ENCODE data around the gene RADIL.

The RADIL gene

DNA sequence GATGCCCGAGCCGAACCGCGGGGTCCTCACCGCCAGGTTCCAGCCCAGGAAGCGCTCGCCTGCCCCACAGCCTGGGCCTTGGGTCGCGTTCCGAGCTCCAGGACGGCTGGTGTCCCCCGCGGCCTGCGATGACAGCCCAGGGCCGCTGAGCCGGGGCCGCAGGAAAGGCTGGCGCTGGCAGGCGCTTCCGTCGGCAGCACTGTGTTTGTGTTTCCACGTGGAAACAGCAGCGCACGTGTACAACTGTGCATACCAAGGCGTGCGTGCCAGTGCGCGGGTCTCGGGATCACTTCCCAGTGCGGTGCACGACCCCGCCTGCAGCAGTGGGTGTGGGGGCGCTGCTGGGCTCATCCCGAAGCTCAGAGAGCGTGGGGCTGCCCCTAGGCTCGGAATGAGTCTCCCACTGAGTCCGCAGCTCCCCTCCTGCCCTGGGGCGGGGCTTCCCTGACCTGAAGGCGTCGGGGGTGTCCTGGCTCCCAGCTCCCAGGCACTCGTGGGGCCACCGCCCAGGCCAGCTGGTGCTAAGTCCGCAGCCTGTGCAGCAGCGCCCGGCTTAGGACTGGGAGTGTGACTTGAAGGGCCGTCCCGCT is 90.9 kb downstream of the RADIL start:
- TF ChIP-seq CTCF (IDR thresholded peaks at IDR 0.05; ENCODE audit: insufficient read depth, missing control alignments) = no peak
- DNase-seq (ENCODE audit: insufficient read length, low spot score) = no peak
- FAIRE-seq = no peak

- FAIRE-seq (no peak), DNase-seq (ENCODE audit: insufficient read length, low spot score) (no peak)
- no peak for TF ChIP-seq CTCF (IDR thresholded peaks at IDR 0.05; ENCODE audit: insufficient read depth, missing control alignments)
Observed at GRCh38 chr7:4791738-4792536, 91.6 kb downstream of the RADIL start.

- FAIRE-seq = no peak
Observed at GRCh38 chr7:4791101-4791737, 92.3 kb downstream of the RADIL start.

DNA sequence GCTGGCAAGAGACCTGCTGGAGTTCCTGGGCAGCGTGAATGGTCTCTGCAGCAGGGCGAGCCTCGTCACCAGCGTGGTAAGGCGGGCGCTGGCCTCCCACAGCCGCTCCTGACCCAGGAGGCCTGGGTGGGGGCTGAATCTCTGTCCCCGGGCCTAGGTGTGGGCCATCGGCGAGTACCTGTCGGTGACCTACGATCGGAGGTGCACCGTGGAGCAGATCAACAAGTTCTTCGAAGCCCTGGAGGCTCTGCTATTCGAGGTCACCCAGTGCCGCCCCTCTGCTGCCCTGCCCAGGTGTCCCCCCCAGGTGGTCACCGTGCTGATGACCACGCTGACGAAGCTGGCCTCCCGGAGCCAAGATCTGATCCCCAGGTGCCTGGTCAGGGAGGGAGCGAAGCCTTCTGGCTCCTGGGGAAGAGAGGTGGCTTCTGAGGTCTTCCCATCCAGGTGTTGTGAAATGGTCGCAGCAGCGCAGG is 93.0 kb downstream of the RADIL start:
- DNase-seq (ENCODE audit: insufficient read length, low spot score) (no peak), FAIRE-seq (no peak)
- TF ChIP-seq CTCF (IDR thresholded peaks at IDR 0.05; ENCODE audit: insufficient read depth, missing control alignments) = no peak

More at GRCh38 chr7:4791101-4791737, 92.3 kb downstream of the RADIL start:
- no peak for DNase-seq (ENCODE audit: insufficient read length, low spot score)
- TF ChIP-seq CTCF (IDR thresholded peaks at IDR 0.05; ENCODE audit: insufficient read depth, missing control alignments) = no peak

DNA sequence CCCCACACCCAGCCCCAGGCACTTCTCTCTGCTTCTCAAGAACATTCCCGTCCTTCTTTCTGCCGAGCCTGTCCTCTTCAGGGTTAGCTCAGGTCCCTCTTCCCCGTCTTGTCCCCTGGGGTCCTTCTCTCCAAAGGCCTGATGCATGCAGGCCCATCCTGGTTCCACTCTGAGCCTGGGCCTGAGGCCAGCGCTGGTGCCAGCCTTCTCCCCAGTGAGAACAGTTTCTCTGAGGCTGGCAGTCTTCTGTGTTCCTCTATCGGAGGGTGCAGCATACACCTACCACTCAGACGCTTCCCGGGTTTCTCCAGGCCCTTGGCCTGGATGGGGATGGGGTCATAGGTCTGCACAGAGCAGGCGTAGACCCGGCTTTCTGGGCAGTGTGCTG is 93.4 kb downstream of the RADIL start:
- no peak for TF ChIP-seq CTCF (IDR thresholded peaks at IDR 0.05; ENCODE audit: insufficient read depth, missing control alignments)
- DNase-seq (ENCODE audit: insufficient read length, low spot score) = no peak
- no peak for FAIRE-seq

GRCh38 chr7:4789194-4790077 is 94.1 kb downstream of the RADIL start:
- FAIRE-seq (no peak), DNase-seq (ENCODE audit: insufficient read length, low spot score) (no peak)
- TF ChIP-seq CTCF (IDR thresholded peaks at IDR 0.05; ENCODE audit: insufficient read depth, missing control alignments) = no peak
